Dermis lymphatic vessel endothelial cell (primary cell): ENCODE measurements around the gene GOLGA6L24. TPM values are rescaled to one million over a fixed set of nuclear protein-coding genes. Genes with fewer than 3 reads are reported as not detected.

Experiments
- total RNA-seq: library from RNA; depleted of rRNA; stranded (reverse); fragments of >200 nt; gene quantifications from 2 replicates; pipeline ENCODE4 v1.2.1, GENCODE V29; 2014

GOLGA6L24 gene, protein sequence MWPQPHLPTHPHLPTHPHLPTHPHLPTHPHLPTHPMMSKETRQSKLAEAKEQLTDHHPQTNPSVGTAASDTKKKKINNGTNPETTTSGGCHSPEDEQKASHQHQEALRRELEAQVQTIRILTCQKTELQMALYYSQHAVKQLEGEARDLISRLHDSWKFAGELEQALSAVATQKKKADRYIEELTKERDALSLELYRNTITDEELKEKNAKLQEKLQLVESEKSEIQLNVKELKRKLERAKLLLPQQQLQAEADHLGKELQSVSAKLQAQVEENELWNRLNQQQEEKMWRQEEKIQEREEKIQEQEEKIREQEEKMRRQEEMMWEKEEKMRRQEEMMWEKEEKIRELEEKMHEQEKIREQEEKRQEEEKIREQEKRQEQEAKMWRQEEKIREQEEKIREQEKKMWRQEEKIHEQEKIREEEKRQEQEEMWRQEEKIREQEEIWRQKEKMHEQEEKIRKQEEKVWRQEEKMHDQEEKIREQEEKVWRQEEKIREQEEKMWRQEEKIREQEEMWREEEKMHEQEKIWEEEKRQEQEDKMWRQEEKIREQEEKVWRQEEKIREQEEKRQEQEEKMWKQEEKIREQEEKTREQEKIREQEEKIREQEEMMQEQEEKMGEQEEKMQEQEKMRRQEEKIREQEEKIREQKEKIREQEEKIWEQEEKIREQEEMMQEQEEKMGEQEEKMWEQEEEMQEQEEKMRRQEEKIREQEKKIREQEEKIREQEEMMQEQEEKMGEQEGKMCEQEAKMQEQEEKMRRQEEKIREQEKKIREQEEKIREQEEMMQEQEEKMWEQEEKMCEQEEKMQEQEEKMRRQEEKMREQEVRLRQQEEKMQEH
- total RNA-seq = not detected in 2 replicates

DNA sequence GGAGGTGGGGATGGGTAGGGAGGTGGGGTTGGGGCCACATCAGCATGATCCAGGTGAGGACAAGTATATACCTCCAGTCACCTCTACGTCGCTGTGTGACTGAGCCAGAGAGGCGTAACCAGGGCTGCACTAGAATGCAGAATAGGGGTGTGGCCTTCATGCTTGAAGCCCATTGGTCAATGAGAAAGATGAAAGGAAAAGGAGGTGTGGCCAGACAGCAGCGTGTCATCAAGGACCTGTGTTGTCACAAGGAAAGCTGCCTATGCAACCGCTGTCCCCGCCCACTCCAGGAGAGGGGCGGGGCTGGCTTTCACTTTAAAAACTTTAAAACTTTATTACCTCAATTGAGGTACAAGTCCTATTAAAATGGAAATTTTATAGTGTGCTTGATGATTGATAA, at the start of gene GOLGA6L24:
GOLGA6L24 (minus strand) TSS at position 101 of the 400 bp plus-strand sequence; CDS start at position 40, 61 bp downstream.

DNA sequence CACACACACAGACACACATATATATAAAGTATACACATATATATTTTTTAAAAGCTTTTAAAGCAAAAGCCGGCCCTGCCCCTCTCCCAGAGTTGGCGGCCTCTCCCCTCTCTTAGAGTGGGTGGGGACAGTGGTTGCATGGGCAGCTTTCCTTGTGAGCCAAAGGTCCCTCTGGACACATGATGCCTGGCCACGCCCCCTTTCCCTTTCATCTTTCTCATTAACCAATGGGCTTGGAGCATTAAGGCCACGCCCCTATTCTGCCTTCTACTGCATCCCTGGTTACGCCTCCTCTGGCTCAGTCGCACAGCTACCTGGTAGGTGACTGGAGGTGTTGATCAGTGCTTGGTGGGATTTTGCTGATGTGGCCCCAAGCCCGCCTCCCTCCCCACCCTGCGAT, 20.5 kb upstream of the GOLGA6L24 start, which contains the start of gene GOLGA8F:
GOLGA8F (plus strand) TSS at position 301 of the 400 bp plus-strand sequence; CDS start at position 399, 98 bp downstream.

DNA sequence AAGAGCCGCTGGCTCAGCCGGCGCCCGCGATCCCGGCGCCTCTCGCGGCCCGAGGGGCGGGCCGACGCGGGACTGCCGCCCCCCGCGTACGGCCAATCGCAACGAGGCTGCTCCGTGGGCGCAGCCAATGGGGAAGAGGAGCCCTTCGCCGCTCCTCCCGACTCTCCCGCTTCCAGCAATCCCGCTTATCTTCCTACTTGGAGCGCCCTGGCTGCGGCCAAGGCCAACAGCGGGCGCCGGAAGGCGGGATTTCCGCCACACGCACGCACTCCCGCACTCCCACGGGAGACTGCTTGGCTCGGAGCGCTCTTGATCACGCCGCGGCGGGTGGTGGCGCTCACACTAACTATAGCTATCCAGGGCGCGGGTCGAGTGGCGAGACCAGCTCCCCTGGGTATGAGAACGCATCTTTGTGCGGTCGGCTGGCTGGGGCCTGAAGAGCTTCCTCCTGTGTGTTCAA, 35.7 kb downstream of the GOLGA6L24 start, which contains the start of gene HERC2:
HERC2 (minus strand) TSS at position 51 of the 460 bp plus-strand sequence. CDS start 746 bp downstream, outside the sequence.

Other genes with a start within 250 kb of the GOLGA6L24 start
- gene HERC2, start 35.9 kb downstream of the GOLGA6L24 start, total RNA-seq = 49.8 and 62.9 TPM in 2 replicates
- not detected in 2 replicates for gene GOLGA8F, start 20.6 kb upstream of the GOLGA6L24 start, total RNA-seq
- not detected in 2 replicates for gene GOLGA8G, start 174.9 kb upstream of the GOLGA6L24 start, total RNA-seq
- not detected in 2 replicates for gene GOLGA6L25, start 195.5 kb upstream of the GOLGA6L24 start, total RNA-seq